Stimulated activated CD4-positive, alpha-beta T cell treated with anti-CD3 and anti-CD28 coated beads, Interleukin-15, amount 100 ng/mL, for 1 hour (primary cell): ENCODE data around the gene XAGE2.
"Not testable (repeated sequence)": the region's sequence is repeated elsewhere in the genome, so short reads cannot be mapped to it uniquely, and the experiment has no call there.

Experiments used
- DNase-seq, 2 donors: peaks; one replicate each; pipeline ENCODE4 v3.0.0-alpha.2; 2020; ENCODE audit warnings: low read depth in 1 of 2, low spot score in 1 of 2

Gene XAGE2, protein sequence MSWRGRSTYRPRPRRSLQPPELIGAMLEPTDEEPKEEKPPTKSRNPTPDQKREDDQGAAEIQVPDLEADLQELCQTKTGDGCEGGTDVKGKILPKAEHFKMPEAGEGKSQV

DNA sequence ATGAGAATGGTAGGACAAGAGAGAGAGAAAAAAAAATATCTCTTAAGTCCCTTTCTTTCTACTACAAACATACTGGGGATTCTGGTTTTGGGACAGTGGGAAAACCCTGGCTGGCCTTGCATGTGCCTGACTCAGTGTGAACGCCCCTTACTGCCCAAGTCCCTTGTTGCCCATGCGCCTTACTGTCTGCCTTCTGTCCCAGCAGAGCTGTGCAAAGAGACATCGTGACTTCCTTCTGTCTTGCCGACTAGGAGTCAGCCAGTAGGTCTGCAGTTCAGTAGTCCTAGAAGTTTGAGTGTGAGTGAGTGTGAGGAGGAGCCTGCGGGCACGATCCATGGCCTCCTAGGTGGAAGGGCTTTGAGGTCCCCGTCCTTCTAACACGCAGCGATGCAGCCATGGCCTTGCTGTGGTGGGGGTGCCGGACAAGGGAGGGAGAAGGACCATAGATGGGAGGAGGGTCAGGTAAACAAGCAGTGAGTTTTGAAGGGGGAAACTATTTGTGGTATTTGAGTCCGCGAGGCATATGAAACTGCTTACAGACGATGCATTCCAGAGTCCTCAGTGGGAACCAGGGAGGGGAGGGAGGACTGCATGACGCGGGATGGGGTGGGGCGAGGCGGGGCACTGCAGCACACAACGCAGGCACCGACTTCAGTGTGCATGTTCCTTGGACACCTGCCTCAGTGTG is at the start of gene XAGE2:
TSS of gene XAGE2 (plus strand) at position 654 of the 688 bp plus-strand sequence. CDS start 994 bp downstream, outside the sequence.
- DNase-seq: no peak

DNA sequence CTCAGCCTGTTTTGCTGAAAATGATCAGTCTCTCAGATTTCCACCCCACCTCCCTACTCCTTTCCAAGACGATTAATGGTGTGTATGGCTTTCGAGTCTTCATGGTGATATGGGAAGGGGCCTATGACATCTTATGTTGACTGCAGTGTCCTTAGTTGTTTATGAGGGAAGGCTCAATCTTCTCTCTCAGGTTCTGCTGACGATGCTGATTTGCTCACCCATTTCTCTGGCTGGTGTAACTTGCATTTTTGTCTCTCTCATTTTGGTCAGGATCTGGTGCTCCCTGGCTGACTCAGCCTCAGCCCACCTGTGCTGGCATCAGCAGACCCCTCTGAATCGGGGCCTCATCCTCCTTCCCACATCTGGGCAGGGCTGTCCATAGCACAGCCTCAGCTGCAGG is 31.4 kb upstream of the XAGE2 start:
- DNase-seq: no peak

DNA sequence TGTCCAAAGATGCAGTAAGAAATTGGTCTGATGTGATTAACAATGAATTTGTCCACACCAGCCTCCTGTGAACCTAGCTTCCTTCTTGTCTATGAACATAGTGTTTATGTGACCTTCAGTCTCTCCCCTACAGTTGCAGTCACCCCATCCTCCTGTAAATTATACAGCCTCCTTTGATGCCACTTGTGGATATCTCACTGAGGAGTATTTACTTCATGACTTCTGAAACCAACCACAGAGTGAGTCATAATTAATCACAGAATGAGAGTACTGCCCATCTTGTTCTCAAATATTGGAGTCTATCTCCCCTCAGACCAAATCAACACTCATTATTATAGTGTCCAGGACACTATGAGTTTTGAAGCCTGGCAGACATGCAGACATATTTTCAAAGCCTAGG is 27.3 kb upstream of the XAGE2 start:
- DNase-seq: no peak

DNA sequence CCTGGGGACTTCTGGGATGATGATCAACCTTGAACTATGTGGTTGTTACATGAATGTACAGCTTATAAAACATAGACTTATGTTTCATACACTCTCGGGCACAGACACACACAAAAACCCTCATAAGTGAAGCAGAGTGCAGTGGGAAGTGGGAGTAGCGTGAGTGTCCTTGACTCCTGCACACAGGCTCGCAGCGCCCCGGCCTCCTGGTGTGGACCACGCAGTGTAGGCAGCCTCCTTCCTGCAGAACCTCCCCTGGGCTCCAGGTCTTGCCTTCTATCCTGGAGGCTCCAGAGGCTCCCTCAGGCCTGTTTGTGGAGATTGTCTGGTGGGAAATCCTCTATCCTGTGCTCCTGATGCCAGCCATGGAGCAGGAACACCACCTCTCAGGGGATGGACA is 25.7 kb upstream of the XAGE2 start:
- DNase-seq: not testable (repeated sequence)

DNA sequence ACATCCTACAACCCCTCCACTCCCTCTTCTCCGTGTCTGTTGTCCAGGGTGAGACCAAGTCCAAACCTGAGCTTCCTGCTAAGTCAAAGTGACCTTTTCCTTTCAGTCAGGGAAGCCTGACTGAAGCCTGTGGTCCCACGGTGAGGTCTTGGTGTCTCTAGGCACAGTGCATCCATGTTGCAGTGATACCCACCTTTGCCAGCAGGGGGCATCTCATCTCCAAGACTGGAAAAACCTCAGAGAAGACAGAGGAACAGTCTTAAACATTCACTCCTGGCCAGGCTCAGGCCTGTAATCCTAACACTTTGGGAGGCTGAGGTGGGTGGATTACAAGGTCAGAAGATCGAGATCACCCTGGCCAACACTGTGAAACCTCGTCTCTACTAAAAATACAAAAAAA is 23.4 kb upstream of the XAGE2 start:
- DNase-seq: peak in 1 of 2 donors; percentile 21

DNA sequence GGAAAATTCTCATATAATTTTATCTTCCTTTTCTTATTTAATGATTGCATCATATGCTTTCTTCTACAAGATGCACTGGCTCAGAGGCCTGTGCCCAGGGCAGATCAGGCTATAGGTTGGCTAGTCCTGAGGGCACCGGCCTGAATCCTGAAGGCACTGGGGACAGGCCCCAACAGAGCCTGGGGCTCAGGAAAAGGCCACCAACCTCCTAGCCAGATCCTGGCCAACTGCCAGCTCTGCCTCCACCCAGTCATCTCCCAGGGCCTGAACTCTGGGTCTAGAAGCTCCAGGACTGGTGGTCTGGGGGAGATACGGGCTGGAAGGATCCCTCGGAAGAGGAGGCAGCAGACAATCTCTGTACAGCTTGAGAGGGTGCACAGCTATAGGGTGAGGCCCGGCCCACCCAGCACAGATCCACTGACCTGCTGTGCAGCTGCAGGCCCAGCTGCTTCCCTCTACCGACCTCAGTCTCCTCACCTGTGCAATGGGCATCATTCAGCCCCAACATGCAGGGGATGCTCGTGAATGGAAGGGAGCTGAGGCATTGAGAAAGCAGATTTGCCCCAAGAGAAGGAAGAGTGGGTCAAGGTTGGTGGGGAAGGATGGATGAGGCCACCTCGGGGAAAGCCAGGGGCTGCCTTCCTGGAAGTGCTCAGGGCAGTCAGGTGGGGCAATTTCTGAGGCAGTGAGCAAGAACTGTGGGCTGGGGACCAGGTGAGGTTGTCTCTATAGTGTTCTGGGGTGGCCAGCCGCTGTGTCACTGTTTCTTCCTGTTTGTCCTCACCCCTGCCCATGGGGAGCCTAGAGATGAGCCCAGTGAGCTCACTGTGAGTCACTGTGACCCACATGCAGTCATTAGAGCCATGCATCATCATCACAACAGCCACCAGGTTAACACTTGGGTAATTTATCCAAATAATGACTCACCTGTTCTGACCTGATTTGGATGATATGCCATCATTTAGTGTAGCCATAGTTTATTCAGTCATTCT is 22.4 kb upstream of the XAGE2 start:
- no peak for DNase-seq

DNA sequence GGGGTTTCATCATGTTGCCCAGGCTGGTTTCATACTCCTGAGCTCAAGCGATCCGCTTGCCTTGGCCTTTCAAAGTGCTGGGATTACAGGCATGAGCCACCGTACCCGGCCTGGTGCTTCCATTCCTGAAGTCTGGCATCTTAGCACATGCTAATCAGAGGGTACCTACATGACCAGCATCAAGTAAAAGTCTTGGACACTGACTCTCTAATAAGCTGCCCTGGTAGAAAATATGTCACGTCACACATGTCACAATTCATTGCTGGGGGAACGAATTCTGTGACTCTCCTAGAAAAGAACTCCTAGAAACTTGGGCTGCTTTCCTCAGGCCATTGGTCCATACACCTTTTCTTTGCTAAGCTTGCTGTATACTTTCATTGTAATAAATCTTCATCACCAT is 19.1 kb upstream of the XAGE2 start:
- no peak for DNase-seq

DNA sequence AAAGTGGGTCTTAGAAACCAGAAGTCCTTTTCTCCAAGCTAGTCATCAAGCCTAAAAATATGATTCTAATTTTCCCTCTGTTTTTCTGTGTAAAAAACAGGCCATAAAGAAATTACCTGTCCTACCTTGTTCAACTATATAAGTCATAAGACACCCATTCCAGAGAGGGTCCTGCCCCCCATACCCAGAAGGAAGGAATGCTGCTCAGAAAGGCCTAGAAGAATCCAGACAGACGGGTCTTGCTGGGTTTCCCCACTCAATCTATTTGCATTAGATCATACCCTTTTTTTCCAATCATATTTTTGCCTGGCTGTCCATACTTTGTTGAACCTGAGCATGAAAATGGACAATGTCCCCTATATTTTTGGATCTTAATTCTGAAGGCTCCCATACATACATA is 16.3 kb upstream of the XAGE2 start:
- no peak for DNase-seq

DNA sequence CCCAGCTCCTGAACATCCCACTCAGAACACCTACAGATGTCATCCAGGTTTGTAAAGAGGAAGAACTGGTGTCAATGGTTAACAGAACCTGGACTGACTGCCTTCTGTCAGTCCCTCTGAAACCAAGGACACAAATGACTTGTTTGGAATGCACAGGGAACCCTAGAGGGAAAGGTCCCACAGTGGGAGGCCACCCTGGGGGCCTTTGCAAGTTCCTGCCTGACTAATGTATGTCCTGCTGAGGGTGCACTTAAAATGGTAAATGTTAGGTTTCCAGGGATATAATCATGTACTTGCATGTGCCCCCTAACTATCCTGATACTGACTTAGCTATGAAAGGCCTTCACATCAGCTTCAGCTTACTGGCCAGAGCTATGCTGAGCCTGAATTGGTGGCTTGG is 15.0 kb upstream of the XAGE2 start:
- DNase-seq: no peak

DNA sequence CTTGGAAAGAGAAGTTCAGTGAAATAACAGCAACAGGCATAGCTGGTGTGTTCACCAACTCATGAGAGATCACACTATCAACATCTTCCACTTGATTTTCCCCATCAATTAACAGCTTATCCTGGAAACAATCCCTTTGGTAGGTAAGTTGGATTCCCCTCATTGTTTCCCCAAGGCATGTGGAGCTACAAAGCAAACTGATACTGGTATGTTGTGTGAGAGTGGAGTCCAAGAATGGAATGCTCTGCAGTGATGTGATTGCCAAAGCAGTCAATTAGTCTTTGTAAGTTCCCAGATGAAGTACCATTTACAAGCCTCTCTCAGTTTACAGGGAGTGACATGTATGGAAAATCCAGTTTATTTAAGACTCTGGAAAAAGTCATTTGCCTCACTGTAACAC is 13.7 kb upstream of the XAGE2 start:
- no peak for DNase-seq

DNA sequence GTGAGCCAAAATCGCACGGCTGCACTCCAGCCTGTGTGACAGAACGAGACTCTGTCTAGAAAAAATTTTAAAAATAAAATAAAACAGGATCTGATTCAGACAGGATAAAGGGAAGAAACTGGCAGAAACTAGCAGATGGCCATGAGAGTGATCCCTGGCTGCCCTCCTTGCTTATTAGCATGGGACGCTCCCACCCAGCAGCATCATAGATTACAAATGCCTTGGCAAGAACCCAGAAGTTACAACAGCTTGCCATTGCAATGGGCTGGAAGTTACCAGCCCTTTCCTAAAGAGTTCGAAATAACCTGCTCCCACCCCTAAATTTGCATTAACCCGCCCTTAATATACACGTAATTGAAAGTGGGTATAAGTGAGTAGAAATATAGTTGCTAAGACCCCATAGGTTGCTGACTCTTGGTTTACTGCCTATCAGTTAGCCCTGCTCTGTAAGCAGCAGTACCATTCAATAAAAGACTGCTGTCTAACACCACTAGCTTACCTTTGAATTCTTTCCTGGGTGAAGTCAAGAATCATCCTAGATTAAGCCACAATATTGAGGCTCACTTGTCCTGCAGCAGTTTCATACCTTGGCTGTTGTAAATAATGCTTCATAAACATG is 9.1 kb upstream of the XAGE2 start:
- DNase-seq: no peak

DNA sequence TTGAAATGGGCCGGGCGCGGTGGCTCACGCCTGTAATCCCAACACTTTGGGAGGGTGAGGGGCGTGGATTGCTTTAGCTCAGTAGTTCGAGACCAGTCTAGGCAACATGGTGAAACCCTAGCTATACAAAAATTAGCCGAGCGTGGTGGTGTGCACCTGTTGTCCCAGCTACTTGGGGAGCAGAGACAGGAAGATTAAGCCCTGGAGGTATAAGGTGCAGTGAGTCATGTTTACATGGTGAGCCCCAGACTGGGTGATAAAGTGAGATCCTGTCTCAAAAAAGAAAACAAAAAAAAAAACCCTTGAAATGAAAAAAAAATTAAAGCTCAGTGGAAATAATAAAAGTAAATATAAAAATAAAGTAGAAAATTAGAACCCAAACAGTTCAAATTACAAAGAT is 6.9 kb upstream of the XAGE2 start:
- DNase-seq: no peak

DNA sequence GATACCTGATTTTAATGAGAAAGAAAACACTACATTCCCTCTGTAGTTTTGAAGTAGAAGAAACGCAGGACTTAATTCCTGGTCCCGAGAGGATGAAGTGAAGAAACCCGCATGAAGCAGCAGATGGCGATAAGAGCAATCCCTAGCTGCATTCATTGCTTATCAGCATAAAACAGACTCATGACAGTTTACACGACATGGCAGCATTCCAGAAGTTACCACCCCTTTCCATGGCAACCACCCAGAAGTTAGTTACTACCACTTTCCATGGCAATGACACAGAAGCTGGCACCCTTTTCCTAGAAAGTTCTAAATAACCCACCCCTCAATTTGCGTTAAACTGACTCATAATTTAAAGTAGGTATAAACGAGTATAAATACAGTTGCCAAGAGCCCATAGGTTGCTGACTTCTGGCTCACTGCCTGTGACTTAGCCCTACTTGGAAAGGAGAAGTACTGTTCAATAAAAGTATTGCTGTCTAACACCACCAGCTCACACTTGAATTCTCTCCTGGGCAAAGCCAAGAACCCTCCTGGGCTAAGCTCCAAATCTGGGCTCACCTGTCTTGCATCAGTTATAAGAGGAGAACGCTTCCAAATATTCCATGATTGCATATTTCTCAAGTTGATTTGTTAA is 5.5 kb upstream of the XAGE2 start:
- no peak for DNase-seq

DNA sequence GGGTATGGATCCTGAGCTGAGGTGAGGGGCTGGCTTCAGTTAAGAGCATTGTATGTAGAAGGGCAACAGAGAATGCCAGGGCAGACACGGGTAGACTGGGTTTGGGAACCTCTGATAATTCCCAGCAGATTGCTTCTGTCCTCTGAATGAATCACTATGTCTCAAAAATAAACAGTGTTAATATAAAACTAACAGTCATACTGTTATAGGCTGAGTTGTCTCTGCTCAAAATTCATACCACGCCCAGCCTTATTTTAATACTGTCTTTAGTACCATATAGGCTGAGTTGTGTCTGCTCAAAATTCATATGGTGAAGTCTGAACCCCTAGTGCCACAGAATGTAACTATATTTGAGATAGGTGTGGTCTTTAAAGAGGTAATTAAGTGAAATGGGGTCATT is 10.0 kb downstream of the XAGE2 start:
- no peak for DNase-seq

DNA sequence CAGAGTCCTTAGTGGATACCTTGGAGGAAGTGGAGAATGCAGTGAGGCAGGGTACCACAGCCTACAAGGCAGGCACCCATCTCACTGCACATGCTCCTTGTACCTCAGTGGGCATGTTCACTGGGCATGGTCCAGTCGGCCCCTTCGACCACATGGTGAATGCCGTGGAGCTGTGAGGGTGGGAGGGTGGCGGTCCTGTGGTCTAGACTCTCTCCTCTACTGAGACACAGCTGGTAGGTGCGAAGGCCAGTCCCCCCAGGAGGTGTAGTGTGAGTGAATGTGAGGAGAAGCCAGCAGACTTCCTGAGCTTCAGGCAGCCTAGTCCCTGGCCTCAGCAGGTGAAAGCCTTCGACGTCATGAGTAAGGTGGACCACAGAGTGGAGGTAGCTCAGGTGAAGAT is 12.2 kb downstream of the XAGE2 start:
- no peak for DNase-seq

DNA sequence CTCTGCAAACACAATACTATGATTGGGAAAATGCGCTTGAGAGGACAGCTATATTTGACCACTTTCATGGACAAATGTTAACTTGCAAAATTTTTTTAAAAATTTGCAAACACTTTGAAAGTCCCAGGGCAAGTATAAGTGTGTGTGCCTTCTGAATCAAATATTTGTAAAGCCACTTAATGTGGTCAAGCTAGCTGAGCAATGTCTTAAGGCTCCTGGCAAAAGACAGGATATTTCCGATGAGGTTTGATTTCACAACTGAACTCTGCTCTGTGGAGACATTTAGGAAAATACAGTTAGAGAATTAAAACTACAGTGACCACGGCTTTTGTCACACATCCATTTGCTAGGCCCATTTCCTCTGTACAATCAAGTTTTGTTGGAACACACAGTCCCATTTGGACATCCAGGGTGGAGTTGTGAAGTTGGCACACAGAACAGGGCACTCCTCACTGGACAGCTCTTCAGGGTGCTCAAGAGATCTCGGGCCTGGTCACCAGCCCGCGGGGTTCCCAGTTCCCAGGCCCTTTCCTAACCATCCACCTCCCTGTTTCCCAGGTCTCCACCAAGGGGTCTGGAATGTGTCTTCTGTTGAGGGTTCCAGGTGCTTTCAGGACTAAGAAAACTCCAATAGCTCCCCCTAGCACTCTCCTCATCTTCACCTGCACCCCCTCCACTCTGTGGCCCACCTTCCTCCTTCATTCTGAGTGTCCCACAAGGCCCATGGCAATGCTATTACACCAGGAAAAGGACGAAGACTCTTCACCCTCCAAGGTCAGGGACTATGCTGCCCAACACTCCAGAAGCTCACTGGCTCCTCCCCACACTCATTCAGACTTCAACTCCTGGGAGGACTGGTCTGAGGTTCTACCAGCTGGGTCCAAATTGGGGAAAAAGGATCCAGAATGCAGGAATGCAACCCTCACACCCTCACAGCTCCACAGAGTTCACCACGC is 41.9 kb downstream of the XAGE2 start:
- DNase-seq: no peak

DNA sequence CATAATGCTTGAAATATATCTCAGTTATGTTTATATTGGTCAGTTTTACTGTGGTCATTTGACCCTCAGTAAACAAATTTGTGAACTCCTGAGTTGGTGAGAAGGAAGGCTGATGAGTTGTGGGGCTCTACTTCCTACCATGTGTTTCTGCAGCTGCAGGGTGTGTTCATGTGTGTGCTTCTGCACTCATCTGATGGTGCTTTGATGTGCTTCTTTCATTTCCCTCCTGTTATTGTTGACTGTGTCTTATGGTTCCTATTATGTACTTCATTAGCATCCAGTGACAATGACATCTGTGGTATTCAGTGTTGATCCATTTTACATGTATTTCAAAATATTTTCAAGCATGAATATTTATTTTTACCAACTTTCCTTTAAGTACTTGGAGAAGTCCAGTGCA is 46.5 kb downstream of the XAGE2 start:
- no peak for DNase-seq

DNA sequence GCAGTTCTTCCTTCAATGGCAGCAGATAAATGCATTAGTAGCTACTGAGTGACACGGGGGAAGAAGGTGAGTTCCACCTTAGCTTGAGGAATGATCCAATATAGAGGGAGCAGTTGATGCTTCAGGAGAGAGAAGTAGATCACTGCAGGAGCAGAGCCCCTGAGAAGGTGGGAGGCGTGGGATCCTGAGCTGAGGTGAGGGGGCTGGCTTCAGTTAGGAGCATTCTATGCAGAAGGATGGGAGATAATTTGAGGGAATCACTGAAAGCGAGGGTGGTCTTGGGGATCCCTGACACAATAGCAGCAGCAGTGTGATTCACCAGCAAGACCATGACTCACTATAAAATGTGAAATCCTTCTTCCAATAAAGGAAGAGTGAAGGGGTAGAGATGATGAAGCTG is 48.0 kb downstream of the XAGE2 start:
- no peak for DNase-seq

DNA sequence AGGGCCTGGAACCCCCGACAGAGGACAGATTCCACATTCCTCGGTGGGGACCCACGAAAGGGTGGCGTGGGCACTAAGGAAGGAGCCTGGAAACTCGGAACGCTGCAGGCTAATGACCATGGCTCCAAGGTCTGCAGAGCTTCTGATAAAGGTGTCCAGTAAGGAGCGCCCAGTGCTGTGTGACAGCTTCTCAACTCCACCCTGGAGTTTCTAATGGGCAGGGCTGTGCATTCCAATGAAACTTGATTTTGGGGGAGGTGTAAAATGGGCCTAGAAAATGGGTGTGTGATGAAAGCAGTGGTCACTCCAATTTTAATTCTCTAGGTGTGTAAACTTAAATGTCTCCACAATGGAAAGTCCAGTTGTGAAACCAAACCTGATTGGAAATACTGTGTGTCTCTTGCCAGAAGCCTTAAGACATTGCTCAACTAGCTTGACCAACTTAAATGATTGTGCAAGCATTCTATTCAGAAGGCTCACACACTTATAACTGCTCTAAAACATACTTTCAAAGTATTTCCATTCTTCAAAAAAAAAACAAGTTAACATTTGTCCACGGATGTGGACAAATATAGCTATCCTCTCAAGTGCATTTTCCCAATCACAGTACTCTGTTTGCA is 52.1 kb downstream of the XAGE2 start:
- no peak for DNase-seq

DNA sequence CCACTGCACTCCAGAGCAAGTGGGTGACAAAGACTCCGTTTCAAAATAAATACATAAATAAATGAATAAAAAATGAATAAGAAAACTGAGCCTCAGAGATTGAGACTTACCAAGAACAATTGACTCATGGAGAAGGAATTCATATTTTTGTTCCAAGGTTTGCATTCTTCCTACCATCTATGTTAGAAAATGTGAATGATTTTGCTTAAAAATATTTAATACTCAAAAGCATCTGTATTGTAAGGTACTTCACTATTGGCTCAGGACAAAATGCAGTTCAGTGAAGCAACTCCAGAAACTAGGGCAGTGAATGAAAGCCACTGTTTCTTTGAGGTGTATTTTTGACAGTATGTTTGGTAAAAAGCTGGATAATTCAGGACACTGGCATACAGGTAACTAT is 54.1 kb downstream of the XAGE2 start:
- no peak for DNase-seq
